Measurements from ENCODE around the gene COL4A1.
A peak's percentile ranks its signal among the peaks of the same experiment; 100 is the strongest.
"Not testable (repeated sequence)": the region's sequence is repeated elsewhere in the genome, so short reads cannot be mapped to it uniquely, and the experiment has no call there.

Gene COL4A1

GRCh38 chr13:110118106-110118505 is 188.9 kb downstream of the COL4A1 start:
- H3K4me2 ChIP-seq (ENCODE audit: low read length): no peak overlapping the region
- H3K79me2 ChIP-seq (ENCODE audit: control insufficient read depth, insufficient read depth, low read length): no peaks in the 10 kb centered on the region
- H2BK5ac ChIP-seq (ENCODE audit: low read length): no peak overlapping the region
- no peak for DNase-seq
- no peak overlapping the region for H3K18ac ChIP-seq (ENCODE audit: low read length)
- H4K8ac ChIP-seq (ENCODE audit: low read depth, low read length): no peak overlapping the region
- no peaks in the 10 kb centered on the region for H3K36me3 ChIP-seq (ENCODE audit: control insufficient read depth, insufficient read depth, low read length)
- H3K4ac ChIP-seq (ENCODE audit: low read depth, low read length): no peak overlapping the region
- no peaks in the 10 kb centered on the region for H3K27me3 ChIP-seq (ENCODE audit: insufficient read depth, low read length, poor library complexity)
- H4K5ac ChIP-seq (ENCODE audit: low read length): no peak overlapping the region
- no peak overlapping the region for H3K4me3 ChIP-seq (ENCODE audit: low read length)
- H3K9ac ChIP-seq (ENCODE audit: low read length): no peak overlapping the region
- H2AK5ac ChIP-seq (ENCODE audit: low read length): no peak overlapping the region
- no CpG with 5 or more reads among the region's 11 CpGs for WGBS (ENCODE audit: extremely low coverage, insufficient coverage, low lambda C conversion rate)
- no peaks in the 10 kb centered on the region for H3K79me1 ChIP-seq (ENCODE audit: low read length)
- no peak overlapping the region for H3K23ac ChIP-seq (ENCODE audit: low read length)
- H3K56ac ChIP-seq (ENCODE audit: low read length): no peak overlapping the region
- H3K27ac ChIP-seq (ENCODE audit: low read depth, low read length): no peak overlapping the region
- H2BK15ac ChIP-seq (replicated peaks; ENCODE audit: low read depth): no peak overlapping the region
- no peaks in the 10 kb centered on the region for H3K4me1 ChIP-seq (ENCODE audit: control insufficient read depth, low read depth, low read length)
- H2BK120ac ChIP-seq (ENCODE audit: low read depth, low read length): no peak overlapping the region

GRCh38 chr13:110116072-110116487 is 190.9 kb downstream of the COL4A1 start:
- no peak overlapping the region for H3K4ac ChIP-seq (ENCODE audit: low read depth, low read length)
- no peak overlapping the region for H4K8ac ChIP-seq (ENCODE audit: low read depth, low read length)
- H3K4me2 ChIP-seq (ENCODE audit: low read length): no peak overlapping the region
- no peak overlapping the region for H2BK5ac ChIP-seq (ENCODE audit: low read length)
- no peak overlapping the region for H2BK15ac ChIP-seq (replicated peaks; ENCODE audit: low read depth)
- no peaks in the 10 kb centered on the region for H3K79me2 ChIP-seq (ENCODE audit: control insufficient read depth, insufficient read depth, low read length)
- H3K79me1 ChIP-seq (ENCODE audit: low read length): no peaks in the 10 kb centered on the region
- no peak overlapping the region for H3K9ac ChIP-seq (ENCODE audit: low read length)
- no peak overlapping the region for H4K5ac ChIP-seq (ENCODE audit: low read length)
- no peaks in the 10 kb centered on the region for H3K36me3 ChIP-seq (ENCODE audit: control insufficient read depth, insufficient read depth, low read length)
- no peak overlapping the region for H3K18ac ChIP-seq (ENCODE audit: low read length)
- H2BK120ac ChIP-seq (ENCODE audit: low read depth, low read length): no peak overlapping the region
- no CpG with 5 or more reads among the region's 23 CpGs for WGBS (ENCODE audit: extremely low coverage, insufficient coverage, low lambda C conversion rate)
- H3K56ac ChIP-seq (ENCODE audit: low read length): no peak overlapping the region
- peak; percentile 77 for DNase-seq
- H3K23ac ChIP-seq (ENCODE audit: low read length): no peak overlapping the region
- no peak overlapping the region for H3K4me3 ChIP-seq (ENCODE audit: low read length)
- H3K27ac ChIP-seq (ENCODE audit: low read depth, low read length): no peak overlapping the region
- no peaks in the 10 kb centered on the region for H3K4me1 ChIP-seq (ENCODE audit: control insufficient read depth, low read depth, low read length)
- H2AK5ac ChIP-seq (ENCODE audit: low read length): no peak overlapping the region
- H3K27me3 ChIP-seq (ENCODE audit: insufficient read depth, low read length, poor library complexity): no peaks in the 10 kb centered on the region

GRCh38 chr13:110115591-110115990 is 191.4 kb downstream of the COL4A1 start:
- Histone ChIP-seq H4K5ac (ENCODE audit: low read length) (no peak overlapping the region), H3K4me2 (ENCODE audit: low read length) (no peak overlapping the region), H3K27ac (ENCODE audit: low read depth, low read length) (no peak overlapping the region), H2AK5ac (ENCODE audit: low read length) (no peak overlapping the region), H3K27me3 (ENCODE audit: insufficient read depth, low read length, poor library complexity) (no peaks in the 10 kb centered on the region), H3K9ac (ENCODE audit: low read length) (no peak overlapping the region), H2BK120ac (ENCODE audit: low read depth, low read length) (no peak overlapping the region), H3K56ac (ENCODE audit: low read length) (no peak overlapping the region), H3K4me3 (ENCODE audit: low read length) (no peak overlapping the region), H3K36me3 (ENCODE audit: control insufficient read depth, insufficient read depth, low read length) (no peaks in the 10 kb centered on the region), H3K4me1 (ENCODE audit: control insufficient read depth, low read depth, low read length) (no peaks in the 10 kb centered on the region), H3K79me2 (ENCODE audit: control insufficient read depth, insufficient read depth, low read length) (no peaks in the 10 kb centered on the region), H2BK15ac (replicated peaks; ENCODE audit: low read depth) (no peak overlapping the region), H3K23ac (ENCODE audit: low read length) (no peak overlapping the region), H4K8ac (ENCODE audit: low read depth, low read length) (no peak overlapping the region), H3K4ac (ENCODE audit: low read depth, low read length) (no peak overlapping the region), H2BK5ac (ENCODE audit: low read length) (no peak overlapping the region), H3K18ac (ENCODE audit: low read length) (no peak overlapping the region), H3K79me1 (ENCODE audit: low read length) (no peaks in the 10 kb centered on the region)
- no CpG with 5 or more reads among the region's 5 CpGs for WGBS (ENCODE audit: extremely low coverage, insufficient coverage, low lambda C conversion rate)
- no peak for DNase-seq

- Histone ChIP-seq H3K79me2 (ENCODE audit: control insufficient read depth, insufficient read depth, low read length) (no peaks in the 10 kb centered on the region), H3K36me3 (ENCODE audit: control insufficient read depth, insufficient read depth, low read length) (no peaks in the 10 kb centered on the region)
These were observed 192.6 kb downstream of the COL4A1 start for GRCh38 chr13:110114316-110114715.

GRCh38 chr13:110113284-110113764 is 193.6 kb downstream of the COL4A1 start:
- H3K36me3 ChIP-seq (ENCODE audit: control insufficient read depth, insufficient read depth, low read length): no peaks in the 10 kb centered on the region
- no peaks in the 10 kb centered on the region for H3K27me3 ChIP-seq (ENCODE audit: insufficient read depth, low read length, poor library complexity)
- H3K27ac ChIP-seq (ENCODE audit: low read depth, low read length): no peak overlapping the region
- no peaks in the 10 kb centered on the region for H3K79me1 ChIP-seq (ENCODE audit: low read length)
- H3K23ac ChIP-seq (ENCODE audit: low read length): no peak overlapping the region
- no peak overlapping the region for H2BK15ac ChIP-seq (replicated peaks; ENCODE audit: low read depth)
- H3K56ac ChIP-seq (ENCODE audit: low read length): no peak overlapping the region
- no peak overlapping the region for H3K18ac ChIP-seq (ENCODE audit: low read length)
- no peak overlapping the region for H2AK5ac ChIP-seq (ENCODE audit: low read length)
- H2BK120ac ChIP-seq (ENCODE audit: low read depth, low read length): no peak overlapping the region
- H3K4me2 ChIP-seq (ENCODE audit: low read length): no peak overlapping the region
- H3K79me2 ChIP-seq (ENCODE audit: control insufficient read depth, insufficient read depth, low read length): no peaks in the 10 kb centered on the region
- no peaks in the 10 kb centered on the region for H3K4me1 ChIP-seq (ENCODE audit: control insufficient read depth, low read depth, low read length)
- no peak overlapping the region for H4K5ac ChIP-seq (ENCODE audit: low read length)
- no peak overlapping the region for H3K4ac ChIP-seq (ENCODE audit: low read depth, low read length)
- no CpG with 5 or more reads among the region's 2 CpGs for WGBS (ENCODE audit: extremely low coverage, insufficient coverage, low lambda C conversion rate)
- no peak for DNase-seq
- no peak overlapping the region for H3K9ac ChIP-seq (ENCODE audit: low read length)
- no peak overlapping the region for H3K4me3 ChIP-seq (ENCODE audit: low read length)
- no peak overlapping the region for H2BK5ac ChIP-seq (ENCODE audit: low read length)
- no peak overlapping the region for H4K8ac ChIP-seq (ENCODE audit: low read depth, low read length)

More at GRCh38 chr13:110114316-110114715, 192.6 kb downstream of the COL4A1 start:
- no peak for DNase-seq
- Histone ChIP-seq H4K5ac (ENCODE audit: low read length) (no peak overlapping the region), H3K4me2 (ENCODE audit: low read length) (no peak overlapping the region), H3K27ac (ENCODE audit: low read depth, low read length) (no peak overlapping the region), H2BK5ac (ENCODE audit: low read length) (no peak overlapping the region), H3K27me3 (ENCODE audit: insufficient read depth, low read length, poor library complexity) (no peaks in the 10 kb centered on the region), H4K8ac (ENCODE audit: low read depth, low read length) (no peak overlapping the region), H2BK120ac (ENCODE audit: low read depth, low read length) (no peak overlapping the region), H2BK15ac (replicated peaks; ENCODE audit: low read depth) (no peak overlapping the region), H3K23ac (ENCODE audit: low read length) (no peak overlapping the region), H3K79me1 (ENCODE audit: low read length) (no peaks in the 10 kb centered on the region), H3K4ac (ENCODE audit: low read depth, low read length) (no peak overlapping the region), H3K56ac (ENCODE audit: low read length) (no peak overlapping the region), H3K18ac (ENCODE audit: low read length) (no peak overlapping the region), H2AK5ac (ENCODE audit: low read length) (no peak overlapping the region), H3K4me1 (ENCODE audit: control insufficient read depth, low read depth, low read length) (no peaks in the 10 kb centered on the region), H3K9ac (ENCODE audit: low read length) (no peak overlapping the region), H3K4me3 (ENCODE audit: low read length) (no peak overlapping the region)
- WGBS (ENCODE audit: extremely low coverage, insufficient coverage, low lambda C conversion rate): no CpG with 5 or more reads among the region's 2 CpGs

GRCh38 chr13:110112379-110112778 is 194.6 kb downstream of the COL4A1 start:
- H3K23ac ChIP-seq (ENCODE audit: low read length); H3K79me2 ChIP-seq (ENCODE audit: control insufficient read depth, insufficient read depth, low read length); H2AK5ac ChIP-seq (ENCODE audit: low read length); H2BK120ac ChIP-seq (ENCODE audit: low read depth, low read length); H3K79me1 ChIP-seq (ENCODE audit: low read length); H3K36me3 ChIP-seq (ENCODE audit: control insufficient read depth, insufficient read depth, low read length); DNase-seq; H3K27me3 ChIP-seq (ENCODE audit: insufficient read depth, low read length, poor library complexity); H4K8ac ChIP-seq (ENCODE audit: low read depth, low read length); H3K4ac ChIP-seq (ENCODE audit: low read depth, low read length); H4K5ac ChIP-seq (ENCODE audit: low read length); H3K56ac ChIP-seq (ENCODE audit: low read length); H2BK5ac ChIP-seq (ENCODE audit: low read length); H3K9ac ChIP-seq (ENCODE audit: low read length); H3K4me3 ChIP-seq (ENCODE audit: low read length); H3K4me1 ChIP-seq (ENCODE audit: control insufficient read depth, low read depth, low read length); H3K18ac ChIP-seq (ENCODE audit: low read length); H2BK15ac ChIP-seq (replicated peaks; ENCODE audit: low read depth); H3K27ac ChIP-seq (ENCODE audit: low read depth, low read length); H3K4me2 ChIP-seq (ENCODE audit: low read length): not testable (repeated sequence)
- WGBS (ENCODE audit: extremely low coverage, insufficient coverage, low lambda C conversion rate): no CpG with 5 or more reads among the region's 6 CpGs
